OCI-LY1 (cell line): ENCODE data around the gene BCHE.

Experiments used
- EZH2 ChIP-seq: fragments of 200-600 bp; sonication (generic), shearing (Covaris generic); IDR thresholded peaks from 2 replicates; pipeline ENCODE4 v1.8.0; 2017; ENCODE audit warnings: borderline replicate concordance, mixed run types, mild to moderate bottlenecking, antibody characterized with exemption, low read length, moderate library complexity, mixed read lengths
- TF ChIP-seq, protein P1 (sequence below): fragments of 200-600 bp; sonication (generic), shearing (Covaris generic); IDR thresholded peaks from 2 replicates; pipeline ENCODE4 v1.5.1; 2017; ENCODE audit warnings: mild to moderate bottlenecking, antibody characterized with exemption, low read length, moderate library complexity, mixed read lengths

DNA sequence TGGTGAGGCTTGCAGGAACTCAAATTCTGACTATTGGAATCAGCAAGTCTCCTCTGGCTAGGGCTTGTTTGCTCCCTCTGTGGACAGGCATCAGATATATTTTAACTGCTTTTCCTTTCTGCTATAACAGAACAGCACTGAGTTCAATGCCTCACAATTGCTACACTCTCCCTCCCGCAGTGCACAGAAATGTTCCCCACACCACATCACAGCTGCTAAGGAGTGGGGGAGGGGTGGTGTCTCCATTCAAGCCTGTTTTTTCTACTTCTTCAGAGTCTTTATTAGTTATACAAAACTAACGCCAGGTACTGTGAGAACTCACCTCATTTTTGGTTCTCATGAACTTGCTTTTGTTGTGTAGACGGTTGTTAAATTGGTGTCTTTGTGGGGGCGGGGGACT lies 68.5 kb downstream of the BCHE start:
- TF ChIP-seq, protein P1, sequence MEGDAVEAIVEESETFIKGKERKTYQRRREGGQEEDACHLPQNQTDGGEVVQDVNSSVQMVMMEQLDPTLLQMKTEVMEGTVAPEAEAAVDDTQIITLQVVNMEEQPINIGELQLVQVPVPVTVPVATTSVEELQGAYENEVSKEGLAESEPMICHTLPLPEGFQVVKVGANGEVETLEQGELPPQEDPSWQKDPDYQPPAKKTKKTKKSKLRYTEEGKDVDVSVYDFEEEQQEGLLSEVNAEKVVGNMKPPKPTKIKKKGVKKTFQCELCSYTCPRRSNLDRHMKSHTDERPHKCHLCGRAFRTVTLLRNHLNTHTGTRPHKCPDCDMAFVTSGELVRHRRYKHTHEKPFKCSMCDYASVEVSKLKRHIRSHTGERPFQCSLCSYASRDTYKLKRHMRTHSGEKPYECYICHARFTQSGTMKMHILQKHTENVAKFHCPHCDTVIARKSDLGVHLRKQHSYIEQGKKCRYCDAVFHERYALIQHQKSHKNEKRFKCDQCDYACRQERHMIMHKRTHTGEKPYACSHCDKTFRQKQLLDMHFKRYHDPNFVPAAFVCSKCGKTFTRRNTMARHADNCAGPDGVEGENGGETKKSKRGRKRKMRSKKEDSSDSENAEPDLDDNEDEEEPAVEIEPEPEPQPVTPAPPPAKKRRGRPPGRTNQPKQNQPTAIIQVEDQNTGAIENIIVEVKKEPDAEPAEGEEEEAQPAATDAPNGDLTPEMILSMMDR, result no peak
- no peak for TF ChIP-seq EZH2
